WI38 (cell line): ENCODE data around the gene FUCA2.

Experiments
- H3K4me3 ChIP-seq: 2 replicates; pipeline ENCODE4 v1.5.1; 2011; ENCODE audit warnings: low read depth, mild to moderate bottlenecking, control low read depth, low read length
- CTCF ChIP-seq: IDR thresholded peaks from 2 replicates; pipeline ENCODE4 v1.5.1; 2012; ENCODE audit warnings: low read depth, mild to moderate bottlenecking, control low read depth, low read length

FUCA2 gene

GRCh38 chr6:143507358-143508145 lies 4.0 kb downstream of the FUCA2 start:
- no peak for TF ChIP-seq CTCF
- H3K4me3 ChIP-seq = no peak overlapping the region

- H3K4me3 ChIP-seq = no peak overlapping the region
- TF ChIP-seq CTCF = no peak
These were observed 4.9 kb downstream of the FUCA2 start for GRCh38 chr6:143506620-143507019.

GRCh38 chr6:143506199-143506598 lies 5.3 kb downstream of the FUCA2 start:
- TF ChIP-seq CTCF = no peak
- no peak overlapping the region for H3K4me3 ChIP-seq

GRCh38 chr6:143505537-143505936 lies 6.0 kb downstream of the FUCA2 start:
- no peak overlapping the region for H3K4me3 ChIP-seq
- no peak for TF ChIP-seq CTCF

- no peak overlapping the region for H3K4me3 ChIP-seq
- TF ChIP-seq CTCF = no peak
These were observed 6.4 kb downstream of the FUCA2 start for GRCh38 chr6:143505111-143505510.

- TF ChIP-seq CTCF = no peak
These were observed 7.2 kb downstream of the FUCA2 start for GRCh38 chr6:143504369-143504768.

GRCh38 chr6:143501851-143502250 lies 9.7 kb downstream of the FUCA2 start:
- TF ChIP-seq CTCF = no peak
- no peak overlapping the region for H3K4me3 ChIP-seq

More at GRCh38 chr6:143504369-143504768, 7.2 kb downstream of the FUCA2 start:
- H3K4me3 ChIP-seq = no peak overlapping the region
